GM21737 (cell line): ENCODE measurements around the gene PDE4D.

Source experiments
- ATAC-seq: cut with Tn5 transposase; IDR thresholded peaks from one replicate; pipeline ENCODE4 v1.9.1; 2021; ENCODE audit warnings: mild to moderate bottlenecking, moderate library complexity; ENCODE audit not compliant: unreplicated experiment

Gene PDE4D

GRCh38 chr5:59037941-59038797 lies 855.4 kb downstream of the PDE4D start:
- no peak for ATAC-seq

DNA sequence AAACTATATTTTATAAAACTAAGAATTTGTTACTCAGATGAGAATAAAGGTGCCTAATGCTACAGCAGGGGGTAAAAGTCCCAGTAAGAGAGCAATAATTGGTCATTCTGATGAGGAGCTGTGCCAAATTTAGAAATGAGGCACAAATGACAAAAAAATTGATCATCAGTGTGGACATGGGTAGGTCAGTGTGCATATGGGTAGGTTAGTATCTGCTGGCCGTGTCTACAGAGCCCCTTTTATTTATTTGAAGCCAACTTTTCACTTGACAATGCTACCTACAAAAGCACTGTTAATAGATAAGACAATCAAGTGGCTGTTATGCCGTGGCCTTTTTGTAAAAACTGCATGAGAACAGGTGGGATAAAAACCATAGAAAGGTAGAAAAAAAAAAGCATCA lies 856.1 kb downstream of the PDE4D start:
- no peak for ATAC-seq

DNA sequence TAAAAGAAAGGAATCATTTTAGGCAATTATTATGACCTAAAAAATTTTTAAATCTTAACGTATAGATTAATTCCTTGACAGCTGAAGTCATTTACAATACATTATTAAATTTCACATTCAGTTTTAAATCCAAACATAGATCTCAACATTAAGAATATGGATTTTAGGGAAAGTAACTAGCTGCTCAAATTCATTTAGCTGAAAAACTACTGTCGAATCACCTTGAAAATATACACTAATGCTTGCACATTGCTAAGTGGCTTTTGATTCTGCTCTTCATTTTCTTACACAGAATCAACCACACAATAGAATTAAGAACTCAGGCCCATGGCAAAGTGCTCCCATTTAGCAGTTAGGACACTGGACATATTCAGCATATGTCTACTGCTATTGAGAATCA lies 856.5 kb downstream of the PDE4D start:
- no peak for ATAC-seq

- ATAC-seq = no peak
These were observed 857.1 kb downstream of the PDE4D start for GRCh38 chr5:59036274-59036961.

GRCh38 chr5:59035681-59036080 lies 857.8 kb downstream of the PDE4D start:
- ATAC-seq = no peak

GRCh38 chr5:59034498-59035186 lies 858.9 kb downstream of the PDE4D start:
- ATAC-seq = peak; percentile 48

- ATAC-seq = no peak
These were observed 866.2 kb downstream of the PDE4D start for GRCh38 chr5:59027145-59027907.

DNA sequence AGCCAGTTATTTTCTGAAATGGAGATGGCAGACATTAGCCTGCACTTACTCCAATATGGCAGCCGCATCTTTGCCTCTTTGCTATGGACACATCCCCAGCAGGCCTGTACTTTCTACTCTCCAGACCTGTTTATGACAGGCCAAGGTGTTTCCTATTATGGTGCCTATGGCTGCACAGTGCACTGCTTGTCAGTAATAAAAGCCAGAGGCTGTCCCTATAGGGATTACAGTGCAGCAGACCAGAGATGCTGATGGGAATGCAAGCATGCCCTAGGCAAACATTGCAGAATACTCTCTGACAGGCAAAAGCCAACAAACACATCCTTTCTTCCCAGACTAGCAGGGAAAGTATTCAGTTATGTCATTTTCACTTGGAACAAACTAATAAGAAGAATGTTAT lies 867.8 kb downstream of the PDE4D start:
- ATAC-seq = no peak

GRCh38 chr5:59021837-59022514 lies 871.5 kb downstream of the PDE4D start:
- no peak for ATAC-seq

GRCh38 chr5:59021286-59021673 lies 872.2 kb downstream of the PDE4D start:
- ATAC-seq = no peak

GRCh38 chr5:59020611-59021285 lies 872.8 kb downstream of the PDE4D start:
- no peak for ATAC-seq

DNA sequence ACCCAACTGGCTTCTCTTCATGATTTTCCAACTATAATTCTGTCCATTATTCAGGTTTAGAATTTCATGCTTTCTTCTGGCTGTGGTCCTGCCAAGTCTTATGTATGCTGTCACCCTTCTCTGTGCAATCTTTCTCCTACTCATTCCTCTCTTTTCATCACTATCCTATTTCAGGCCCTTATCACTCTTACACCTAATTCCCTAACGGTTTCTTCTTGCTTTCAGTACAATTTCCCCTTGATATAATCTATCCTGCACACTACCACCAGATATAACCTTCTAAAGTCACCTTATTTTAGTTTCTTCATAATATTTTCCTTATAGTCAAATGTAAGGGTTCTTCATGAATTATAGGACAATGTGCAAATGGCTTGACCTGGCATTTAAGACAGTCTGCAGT lies 874.4 kb downstream of the PDE4D start:
- no peak for ATAC-seq

- no peak for ATAC-seq
These were observed 876.6 kb downstream of the PDE4D start for GRCh38 chr5:59016925-59017324.

- no peak for ATAC-seq
These were observed 884.6 kb downstream of the PDE4D start for GRCh38 chr5:59008816-59009473.

DNA sequence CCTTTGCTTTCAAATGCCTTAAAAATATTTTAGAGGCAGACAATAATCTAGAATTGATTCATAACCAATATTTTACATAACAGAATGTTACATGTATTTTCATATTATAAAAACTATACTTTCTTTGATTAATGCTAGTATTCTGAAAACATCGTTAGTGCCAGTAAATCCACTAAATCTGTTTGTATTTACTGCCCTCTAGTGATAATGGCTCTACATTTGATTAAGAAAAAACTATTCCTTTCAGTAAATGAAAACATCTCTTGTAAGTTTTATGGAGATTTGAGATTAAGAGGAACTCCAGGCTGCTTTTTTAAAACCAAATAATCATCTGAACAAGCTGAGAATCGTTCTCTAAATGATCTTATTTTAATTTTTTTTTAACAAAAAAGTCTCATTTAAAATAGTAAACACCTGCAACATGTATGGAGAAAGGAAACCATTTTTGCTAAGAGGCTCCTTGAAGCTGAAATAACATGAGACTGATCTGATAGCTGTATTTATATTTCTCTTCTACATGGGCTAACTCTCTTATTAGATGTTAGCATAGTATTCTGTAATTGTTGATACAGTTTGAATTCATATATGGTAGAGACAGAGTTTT lies 886.0 kb downstream of the PDE4D start:
- no peak for ATAC-seq

GRCh38 chr5:59005934-59006701 lies 887.4 kb downstream of the PDE4D start:
- ATAC-seq = no peak

DNA sequence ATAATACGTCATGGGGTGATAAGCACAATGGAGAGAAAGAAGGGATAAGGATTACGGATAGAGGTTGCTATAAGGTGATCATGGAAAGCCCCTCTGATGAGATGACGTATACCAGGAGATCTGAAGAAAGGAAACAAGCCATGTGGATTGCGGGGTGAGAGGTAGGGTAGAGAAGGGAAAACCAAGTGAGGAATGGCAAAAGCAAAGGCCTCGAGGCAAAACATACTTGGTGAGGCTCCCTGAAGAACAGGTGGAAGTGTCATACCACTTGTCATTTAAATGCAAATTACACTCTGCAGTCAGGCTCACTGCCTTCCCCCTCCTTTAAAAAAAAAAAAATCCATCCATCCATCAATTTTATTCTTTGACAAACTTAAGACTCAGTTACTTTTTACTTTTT lies 889.9 kb downstream of the PDE4D start:
- ATAC-seq = no peak

DNA sequence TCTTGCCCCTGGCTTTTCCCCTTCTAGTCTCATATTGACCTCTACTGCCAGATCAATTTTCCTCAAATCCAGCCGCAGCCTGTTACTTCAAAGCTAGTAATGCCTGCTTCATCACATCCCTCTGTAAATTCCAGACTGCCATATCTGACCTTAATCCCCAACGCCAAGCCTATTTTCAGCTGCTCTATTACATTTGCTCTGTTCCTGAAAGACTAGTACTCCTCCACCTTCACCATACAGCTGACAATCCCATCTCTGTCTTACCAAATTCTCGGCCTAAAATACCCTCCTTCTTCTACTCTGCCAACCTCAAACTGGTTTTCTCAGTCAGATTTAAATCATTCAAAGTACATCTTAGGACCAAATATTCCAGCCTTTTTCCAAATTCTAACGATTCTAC lies 890.4 kb downstream of the PDE4D start:
- ATAC-seq = no peak
